SW 1271 (cell line): Measurements from ENCODE around the gene NAA60.
"Not testable (repeated sequence)": the region's sequence is repeated elsewhere in the genome, so short reads cannot be mapped to it uniquely, and the experiment has no call there.

Experiments used
- DNase-seq, 2 experiments: peaks; one replicate each; lab custom pipeline; 2025; lab: John Stamatoyannopoulos, UW

NAA60 gene

GRCh38 chr16:3465301-3465700, 21.8 kb downstream of the NAA60 start:
- DNase-seq = no peak

- DNase-seq = no peak
Measured at GRCh38 chr16:3465911-3466584, 22.6 kb downstream of the NAA60 start.

GRCh38 chr16:3467182-3467581, 23.7 kb downstream of the NAA60 start:
- DNase-seq = no peak

- no peak for DNase-seq
Measured at GRCh38 chr16:3467921-3468320, 24.4 kb downstream of the NAA60 start.

GRCh38 chr16:3468501-3468900, 25.0 kb downstream of the NAA60 start:
- DNase-seq = no peak

- no peak for DNase-seq
Measured at GRCh38 chr16:3469736-3470135, 26.3 kb downstream of the NAA60 start.

- no peak for DNase-seq
Measured at GRCh38 chr16:3470723-3471122, 27.2 kb downstream of the NAA60 start.

- no peak for DNase-seq
Measured at GRCh38 chr16:3471518-3472176, 28.2 kb downstream of the NAA60 start.

GRCh38 chr16:3472878-3473595, 29.6 kb downstream of the NAA60 start:
- no peak for DNase-seq

- not testable (repeated sequence) for DNase-seq
Measured at GRCh38 chr16:3473596-3473943, 30.1 kb downstream of the NAA60 start.

- no peak for DNase-seq
Measured at GRCh38 chr16:3474136-3474779, 30.8 kb downstream of the NAA60 start.

GRCh38 chr16:3474870-3475269, 31.4 kb downstream of the NAA60 start:
- DNase-seq = not testable (repeated sequence)

- no peak for DNase-seq
Measured at GRCh38 chr16:3475604-3476375, 32.3 kb downstream of the NAA60 start.

- no peak for DNase-seq
Measured at GRCh38 chr16:3476409-3476808, 32.9 kb downstream of the NAA60 start.

- no peak for DNase-seq
Measured at GRCh38 chr16:3478242-3478925, 34.9 kb downstream of the NAA60 start.

- DNase-seq = no peak
Measured at GRCh38 chr16:3479654-3480216, 36.3 kb downstream of the NAA60 start.

GRCh38 chr16:3480901-3481695, 37.6 kb downstream of the NAA60 start:
- no peak for DNase-seq

GRCh38 chr16:3481696-3482658, 38.5 kb downstream of the NAA60 start:
- DNase-seq = no peak

GRCh38 chr16:3482659-3483241, 39.3 kb downstream of the NAA60 start:
- DNase-seq = no peak
